ENCODE data around the gene CHCHD3. TPM values are rescaled to one million over a fixed set of nuclear protein-coding genes. Genes with fewer than 3 reads are reported as not detected.

Gene CHCHD3
- total and polyA plus RNA-seq, 2 donors (not counting 1 experiment from before 2014, with no cell fraction given): 80.8 to 94.0 TPM

DNA sequence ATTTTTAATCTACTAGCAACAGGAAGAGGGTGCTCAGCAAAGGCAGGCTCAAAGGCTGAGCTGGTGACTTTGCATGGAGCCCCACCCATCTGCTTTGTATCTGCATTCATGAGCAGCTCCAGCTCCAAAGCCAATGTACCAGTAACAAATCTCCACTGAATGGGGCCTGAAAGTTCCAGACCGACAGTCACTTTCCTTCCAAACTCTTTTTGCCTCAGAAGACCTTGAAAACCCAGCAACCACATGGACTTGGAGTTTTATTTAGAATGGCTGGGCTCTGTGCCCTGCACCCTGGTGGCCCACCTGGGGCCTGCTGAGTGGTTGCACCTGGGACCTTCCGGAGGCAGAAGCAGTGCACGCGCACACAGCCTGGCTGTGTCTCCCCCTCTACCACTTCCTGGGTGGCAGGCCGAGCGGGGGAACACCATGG, 310.6 kb downstream of the CHCHD3 start:
- Histone ChIP-seq H3K9ac (ENCODE audit: insufficient read depth, low read length) (no peak overlapping the region), H3K27me3 (ENCODE audit: control insufficient read depth, insufficient read depth, low read length) (peaks cover 9% of the 10 kb centered on the region), H3K4me2 (ENCODE audit: extremely low read depth, insufficient read depth, low read length) (no peak overlapping the region), H3K79me2 (ENCODE audit: control insufficient read depth, insufficient read depth, low read length) (no peaks in the 10 kb centered on the region), H4K20me1 (ENCODE audit: control insufficient read depth, extremely low read depth, insufficient read depth, low read length) (no peaks in the 10 kb centered on the region), H2AFZ (ENCODE audit: low read length) (no peak overlapping the region), H3K27ac (ENCODE audit: insufficient read depth, low read length) (no peak overlapping the region), H3K9me3 (ENCODE audit: control insufficient read depth, insufficient read depth, low read depth, low read length) (no peaks in the 10 kb centered on the region), H3K36me3 (ENCODE audit: control insufficient read depth, insufficient read depth, low read length) (no peaks in the 10 kb centered on the region), H3K4me1 (ENCODE audit: control insufficient read depth, extremely low read depth, insufficient read depth, low read length) (peaks cover 2% of the 10 kb centered on the region), H3K4me3 (replicated peaks in 1 of 4; ENCODE audit: control extremely low read depth in 1 of 4, insufficient read depth in 1 of 4, low read depth in 3 of 4, low read length in 4 of 4) (no peak overlapping the region)
- TF ChIP-seq EZH2 (IDR thresholded peaks at IDR 0.05; ENCODE audit: low read length, missing control alignments) (no peak), CTCF (conservative IDR thresholded peaks at IDR 0.05 in 1 of 2, IDR thresholded peaks at IDR 0.05 in 1 of 2; ENCODE audit: low read depth in 1 of 2, low read length in 2 of 2) (no peak)
- no peak for DNase-seq (ENCODE audit: low read depth in 2 of 2)

- Histone ChIP-seq H3K4me3 (replicated peaks in 1 of 4; ENCODE audit: control extremely low read depth in 1 of 4, insufficient read depth in 1 of 4, low read depth in 3 of 4, low read length in 4 of 4) (no peak overlapping the region), H3K36me3 (ENCODE audit: control insufficient read depth, insufficient read depth, low read length) (no peaks in the 10 kb centered on the region), H3K9ac (ENCODE audit: insufficient read depth, low read length) (no peak overlapping the region), H2AFZ (ENCODE audit: low read length) (no peak overlapping the region), H3K4me2 (ENCODE audit: extremely low read depth, insufficient read depth, low read length) (no peak overlapping the region), H3K9me3 (ENCODE audit: control insufficient read depth, insufficient read depth, low read depth, low read length) (no peaks in the 10 kb centered on the region), H3K79me2 (ENCODE audit: control insufficient read depth, insufficient read depth, low read length) (no peaks in the 10 kb centered on the region), H3K27ac (ENCODE audit: insufficient read depth, low read length) (no peak overlapping the region), H4K20me1 (ENCODE audit: control insufficient read depth, extremely low read depth, insufficient read depth, low read length) (no peaks in the 10 kb centered on the region), H3K27me3 (ENCODE audit: control insufficient read depth, insufficient read depth, low read length) (peaks cover 12% of the 10 kb centered on the region), H3K4me1 (ENCODE audit: control insufficient read depth, extremely low read depth, insufficient read depth, low read length) (peaks cover 2% of the 10 kb centered on the region)
- DNase-seq (ENCODE audit: low read depth in 2 of 2): no peak
- TF ChIP-seq CTCF (conservative IDR thresholded peaks at IDR 0.05 in 1 of 2, IDR thresholded peaks at IDR 0.05 in 1 of 2; ENCODE audit: low read depth in 1 of 2, low read length in 2 of 2) (no peak), EZH2 (IDR thresholded peaks at IDR 0.05; ENCODE audit: low read length, missing control alignments) (no peak)
These were observed 311.8 kb downstream of the CHCHD3 start for GRCh38 chr7:132770055-132770454.

GRCh38 chr7:132769280-132769679, 312.6 kb downstream of the CHCHD3 start:
- no peak overlapping the region for H3K4me3 ChIP-seq (replicated peaks in 1 of 4; ENCODE audit: control extremely low read depth in 1 of 4, insufficient read depth in 1 of 4, low read depth in 3 of 4, low read length in 4 of 4)
- DNase-seq (ENCODE audit: low read depth in 2 of 2): no peak
- no peaks in the 10 kb centered on the region for H4K20me1 ChIP-seq (ENCODE audit: control insufficient read depth, extremely low read depth, insufficient read depth, low read length)
- peaks cover 12% of the 10 kb centered on the region for H3K27me3 ChIP-seq (ENCODE audit: control insufficient read depth, insufficient read depth, low read length)
- H3K4me1 ChIP-seq (ENCODE audit: control insufficient read depth, extremely low read depth, insufficient read depth, low read length): peaks cover 2% of the 10 kb centered on the region
- H3K36me3 ChIP-seq (ENCODE audit: control insufficient read depth, insufficient read depth, low read length): no peaks in the 10 kb centered on the region
- H3K9ac ChIP-seq (ENCODE audit: insufficient read depth, low read length): no peak overlapping the region
- H3K27ac ChIP-seq (ENCODE audit: insufficient read depth, low read length): no peak overlapping the region
- no peaks in the 10 kb centered on the region for H3K9me3 ChIP-seq (ENCODE audit: control insufficient read depth, insufficient read depth, low read depth, low read length)
- no peak overlapping the region for H2AFZ ChIP-seq (ENCODE audit: low read length)
- H3K79me2 ChIP-seq (ENCODE audit: control insufficient read depth, insufficient read depth, low read length): no peaks in the 10 kb centered on the region
- TF ChIP-seq EZH2 (IDR thresholded peaks at IDR 0.05; ENCODE audit: low read length, missing control alignments) (no peak), CTCF (conservative IDR thresholded peaks at IDR 0.05 in 1 of 2, IDR thresholded peaks at IDR 0.05 in 1 of 2; ENCODE audit: low read depth in 1 of 2, low read length in 2 of 2) (no peak)
- no peak overlapping the region for H3K4me2 ChIP-seq (ENCODE audit: extremely low read depth, insufficient read depth, low read length)
